Caco-2 (cell line): ENCODE data around the gene SCN4A. TPM values are rescaled to one million over a fixed set of nuclear protein-coding genes. Genes with fewer than 3 reads are reported as not detected.

Experiments used
- BruUV-seq: library from RNA; stranded (reverse); fragments of 400-500 nt; replicated peaks from 2 replicates; lab custom pipeline; 2021; lab: Mats Ljungman, UMichigan
- CTCF ChIA-PET: fragments of 300-600 bp; sonication (Branson Sonifier 250); formaldehyde crosslinking; loops from one replicate; lab custom pipeline; 2022; ENCODE audit warnings: antibody characterized with exemption; lab: Charles Lee
- POLR2A ChIA-PET: fragments of 300-600 bp; sonication (Branson Sonifier 250); formaldehyde crosslinking; loops from one replicate; lab custom pipeline; 2022; ENCODE audit warnings: antibody characterized with exemption; lab: Charles Lee
- DNase-seq, 2 experiments: peaks; one replicate each; pipeline versions ENCODE4 v3.0.0 to v3.0.0-alpha.2; 2020 to 2022
- H3K27me3 ChIP-seq: replicated peaks from 2 replicates; pipeline ENCODE4 v1.6.0; 2011; ENCODE audit warnings: low read length; ENCODE audit not compliant: control insufficient read depth, insufficient read depth
- H3K36me3 ChIP-seq: 2 replicates; pipeline ENCODE4 v1.5.1; 2011; ENCODE audit warnings: low read length; ENCODE audit not compliant: control insufficient read depth, insufficient read depth
- H3K4me1 ChIP-seq: fragments of 250-450 bp; sonication (Bioruptor Pico); 2 replicates; pipeline ENCODE4 v1.5.1; 2020; ENCODE audit warnings: mild to moderate bottlenecking
- H3K4me3 ChIP-seq: 2 replicates; pipeline ENCODE4 v1.5.1; 2011; ENCODE audit warnings: low read depth, mild to moderate bottlenecking, control low read depth, low read length
- H3K9me3 ChIP-seq: fragments of 250-450 bp; sonication (Bioruptor Pico); 2 replicates; pipeline ENCODE4 v1.5.1; 2020; ENCODE audit warnings: mild to moderate bottlenecking, moderate library complexity
- H3K27ac Mint-ChIP-seq: one replicate; pipeline ENCODE4 v1.8.0; 2022; ENCODE audit warnings: mixed read lengths; ENCODE audit not compliant: unreplicated experiment
- H3K27me3 Mint-ChIP-seq: one replicate; pipeline ENCODE4 v1.8.0; 2022; ENCODE audit warnings: mixed read lengths; ENCODE audit not compliant: insufficient read depth, unreplicated experiment
- H3K36me3 Mint-ChIP-seq: one replicate; pipeline ENCODE4 v1.8.0; 2022; ENCODE audit warnings: mild to moderate bottlenecking, mixed read lengths; ENCODE audit not compliant: insufficient read depth, unreplicated experiment
- H3K4me1 Mint-ChIP-seq: one replicate; pipeline ENCODE4 v1.8.0; 2022; ENCODE audit warnings: low read depth, mixed read lengths; ENCODE audit not compliant: unreplicated experiment
- H3K4me3 Mint-ChIP-seq: one replicate; pipeline ENCODE4 v1.8.0; 2022; ENCODE audit warnings: mild to moderate bottlenecking, moderate library complexity, mixed read lengths; ENCODE audit not compliant: unreplicated experiment
- H3K9me3 Mint-ChIP-seq: one replicate; pipeline ENCODE4 v1.8.0; 2022; ENCODE audit warnings: mixed read lengths; ENCODE audit not compliant: unreplicated experiment
- intact Hi-C: fragments of 100-400 bp; cut with micrococcal nuclease; formaldehyde crosslinking; loops from one replicate; pipeline ENCODE4 v1.10.0; 2022; ENCODE audit not compliant: unreplicated experiment
- total RNA-seq: library from RNA; stranded (reverse); gene quantifications from 2 replicates; pipeline ENCODE4 v1.2.3, GENCODE V29; 2022
- TF ChIP-seq, protein P1 (sequence below), 2 experiments: fragments of 200-600 bp in 1 of 2; IDR thresholded peaks; 1 replicate in 1 of 2; 2 replicates in 1 of 2; pipeline versions ENCODE4 v1.5.1 to v1.8.0; 2011 to 2022; ENCODE audit warnings: antibody characterized with exemption in 1 of 2, control low read depth in 1 of 2, inconsistent platforms in 1 of 2, low read depth in 1 of 2, low read length in 1 of 2, mild to moderate bottlenecking in 1 of 2, moderate library complexity in 1 of 2; ENCODE audit not compliant: insufficient read depth in 1 of 2, severe bottlenecking in 1 of 2, unreplicated experiment in 1 of 2

SCN4A gene
- total RNA-seq, 1 experiment from 2014 or later, result not detected

DNA sequence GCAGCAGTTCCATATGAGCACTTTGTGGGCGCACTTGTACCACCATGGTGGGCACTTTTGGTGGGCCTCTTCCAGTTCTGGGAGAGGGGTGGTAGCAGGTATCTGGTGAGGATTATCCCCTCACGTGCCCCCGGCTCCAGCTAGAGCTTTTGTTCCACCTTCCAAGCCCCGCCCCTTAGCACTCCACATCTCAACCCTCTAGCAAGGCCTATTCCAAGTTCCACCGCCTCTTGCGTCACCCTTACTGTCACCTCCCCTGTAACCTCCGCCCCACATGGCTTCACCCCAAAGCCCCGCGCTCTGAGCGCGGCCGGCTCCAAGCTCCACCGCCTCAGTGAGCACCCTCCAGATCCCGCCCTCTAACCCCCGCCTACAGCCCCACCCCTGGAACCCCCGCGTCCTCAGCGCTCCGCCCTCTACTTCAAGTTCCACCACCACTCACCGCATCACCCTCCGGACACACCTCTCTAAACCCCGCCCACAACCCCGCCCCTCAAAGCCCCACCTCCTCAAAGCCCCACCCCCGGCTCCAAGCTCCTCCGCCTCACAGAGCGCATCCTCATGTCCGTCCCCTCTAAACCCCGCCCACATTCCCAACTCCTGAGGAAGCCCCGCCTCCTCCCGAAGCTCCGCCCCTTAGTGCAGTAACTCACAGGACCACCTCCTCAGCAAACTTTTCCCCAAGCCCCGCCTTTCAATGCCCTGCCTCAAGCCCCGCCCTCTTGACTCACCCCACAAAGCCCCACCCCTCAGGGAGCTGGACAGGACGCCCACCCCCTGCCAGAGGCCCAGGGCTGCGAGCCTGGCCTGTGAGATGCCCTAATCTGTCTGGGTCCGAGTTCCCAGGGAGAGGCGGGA is 11.1 kb downstream of the SCN4A start:
- TF ChIP-seq, protein P1, sequence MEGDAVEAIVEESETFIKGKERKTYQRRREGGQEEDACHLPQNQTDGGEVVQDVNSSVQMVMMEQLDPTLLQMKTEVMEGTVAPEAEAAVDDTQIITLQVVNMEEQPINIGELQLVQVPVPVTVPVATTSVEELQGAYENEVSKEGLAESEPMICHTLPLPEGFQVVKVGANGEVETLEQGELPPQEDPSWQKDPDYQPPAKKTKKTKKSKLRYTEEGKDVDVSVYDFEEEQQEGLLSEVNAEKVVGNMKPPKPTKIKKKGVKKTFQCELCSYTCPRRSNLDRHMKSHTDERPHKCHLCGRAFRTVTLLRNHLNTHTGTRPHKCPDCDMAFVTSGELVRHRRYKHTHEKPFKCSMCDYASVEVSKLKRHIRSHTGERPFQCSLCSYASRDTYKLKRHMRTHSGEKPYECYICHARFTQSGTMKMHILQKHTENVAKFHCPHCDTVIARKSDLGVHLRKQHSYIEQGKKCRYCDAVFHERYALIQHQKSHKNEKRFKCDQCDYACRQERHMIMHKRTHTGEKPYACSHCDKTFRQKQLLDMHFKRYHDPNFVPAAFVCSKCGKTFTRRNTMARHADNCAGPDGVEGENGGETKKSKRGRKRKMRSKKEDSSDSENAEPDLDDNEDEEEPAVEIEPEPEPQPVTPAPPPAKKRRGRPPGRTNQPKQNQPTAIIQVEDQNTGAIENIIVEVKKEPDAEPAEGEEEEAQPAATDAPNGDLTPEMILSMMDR (IDR thresholded peaks at IDR 0.05; ENCODE audit: insufficient read depth in 1 of 2, low read depth in 1 of 2, low read length in 1 of 2, severe bottlenecking in 1 of 2, unreplicated experiment in 1 of 2), result no peak
- Histone ChIP-seq H3K4me1 (no peaks in the 10 kb centered on the region), H3K9me3 (no peaks in the 10 kb centered on the region), H3K4me3 (no peak overlapping the region), H3K27me3 (no peaks in the 10 kb centered on the region; the same call in 1 of the 2 replicates), H3K36me3 (no peaks in the 10 kb centered on the region)
- intact Hi-C loops, result no loop called here
- Mint-ChIP-seq H3K27me3 (peaks cover 3% of the 10 kb centered on the region), H3K36me3 (no peaks in the 10 kb centered on the region), H3K4me3 (no peak overlapping the region), H3K4me1 (no peaks in the 10 kb centered on the region), H3K9me3 (no peaks in the 10 kb centered on the region), H3K27ac (no peak overlapping the region)
- CTCF ChIA-PET, result interaction anchor here (0.7 to 0.8 kb wide), 2 partner anchors 11 to 82 kb away, joined by 3 to 7 read pairs; no protein-coding TSS in a partner anchor
- BruUV-seq, result no TSS peak
- POLR2A ChIA-PET, result interaction anchor here (0.6 kb wide), 1 partner anchor 352 kb away, joined by 4 read pairs; no protein-coding TSS in a partner anchor
- DNase-seq, result peak; percentile 64 to 78

GRCh38 chr17:63960430-63960829 is 12.3 kb downstream of the SCN4A start:
- Mint-ChIP-seq H3K27ac (no peak overlapping the region), H3K4me1 (no peaks in the 10 kb centered on the region), H3K36me3 (no peaks in the 10 kb centered on the region), H3K9me3 (no peaks in the 10 kb centered on the region), H3K27me3 (peaks cover 3% of the 10 kb centered on the region), H3K4me3 (no peak overlapping the region)
- H3K4me1 ChIP-seq, result no peaks in the 10 kb centered on the region
- TF ChIP-seq, protein P1 (IDR thresholded peaks at IDR 0.05; ENCODE audit: insufficient read depth in 1 of 2, low read depth in 1 of 2, low read length in 1 of 2, severe bottlenecking in 1 of 2, unreplicated experiment in 1 of 2), result no peak
- no peaks in the 10 kb centered on the region for H3K36me3 ChIP-seq
- BruUV-seq, result no TSS peak
- ChIA-PET CTCF (no interaction called here), POLR2A (no interaction called here)
- H3K27me3 ChIP-seq, result no peaks in the 10 kb centered on the region; the same call in 1 of the 2 replicates
- DNase-seq, result no peak
- intact Hi-C loops, result no loop called here
- no peaks in the 10 kb centered on the region for H3K9me3 ChIP-seq
- no peak overlapping the region for H3K4me3 ChIP-seq

- TF ChIP-seq, protein P1 (IDR thresholded peaks at IDR 0.05; ENCODE audit: insufficient read depth in 1 of 2, low read depth in 1 of 2, low read length in 1 of 2, severe bottlenecking in 1 of 2, unreplicated experiment in 1 of 2), result no peak
- intact Hi-C loops, result no loop called here
- no peaks in the 10 kb centered on the region for H3K4me1 Mint-ChIP-seq
- BruUV-seq, result no TSS peak
- ChIA-PET POLR2A (no interaction called here), CTCF (no interaction called here)
- no peak overlapping the region for H3K27ac Mint-ChIP-seq
- no peak overlapping the region for H3K4me3 ChIP-seq
- H3K9me3 ChIP-seq, result no peaks in the 10 kb centered on the region
- H3K4me1 ChIP-seq, result no peaks in the 10 kb centered on the region
- H3K4me3 Mint-ChIP-seq, result no peak overlapping the region
- no peaks in the 10 kb centered on the region; the same call in 1 of the 2 replicates for H3K27me3 ChIP-seq
- no peaks in the 10 kb centered on the region for H3K36me3 ChIP-seq
- H3K27me3 Mint-ChIP-seq, result peaks cover 3% of the 10 kb centered on the region
- no peak for DNase-seq
- H3K9me3 Mint-ChIP-seq, result no peaks in the 10 kb centered on the region
- no peaks in the 10 kb centered on the region for H3K36me3 Mint-ChIP-seq
Observed at GRCh38 chr17:63960006-63960405, 12.7 kb downstream of the SCN4A start.
